ENCODE results near the gene MYRIP.
A peak's percentile ranks its signal among the peaks of the same experiment; 100 is the strongest.

The MYRIP gene

GRCh38 chr3:39804951-39805350 is 4.5 kb upstream of the MYRIP start:
- H2BK12ac ChIP-seq (ENCODE audit: low read length in 2 of 2), result no peak overlapping the region
- no peak overlapping the region for H3K18ac ChIP-seq (ENCODE audit: low read depth in 1 of 2, low read length in 2 of 2)
- H4K91ac ChIP-seq (ENCODE audit: low read length), result no peak overlapping the region
- no peaks in the 10 kb centered on the region for H3K9me3 ChIP-seq (ENCODE audit: control insufficient read depth, low read length)
- H3K27me3 ChIP-seq (ENCODE audit: control insufficient read depth in 1 of 2, insufficient read depth in 1 of 2, low read length in 2 of 2), result peaks cover 28 to 64% of the 10 kb centered on the region in 2 experiments
- H2BK5ac ChIP-seq (ENCODE audit: low read depth, low read length, poor library complexity, severe bottlenecking), result no peak overlapping the region
- H2AFZ ChIP-seq (ENCODE audit: low read depth, low read length), result no peak overlapping the region
- no peak overlapping the region for H2BK15ac ChIP-seq (ENCODE audit: low read depth, poor library complexity, severe bottlenecking)
- H3K4me3 ChIP-seq (ENCODE audit: insufficient read depth in 1 of 2, low read depth in 1 of 2, low read length in 2 of 2), result no peak overlapping the region
- H3K4me2 ChIP-seq (ENCODE audit: low read length, poor library complexity, severe bottlenecking), result no peak overlapping the region
- 82% methylated on average over 3 of the region's 3 CpGs for WGBS
- H2AK5ac ChIP-seq (ENCODE audit: low read length, severe bottlenecking), result no peak overlapping the region
- peaks cover 12% of the 10 kb centered on the region for H3K4me1 ChIP-seq (ENCODE audit: control insufficient read depth, insufficient read depth, low read depth, low read length)
- no peak overlapping the region for H3K14ac ChIP-seq (ENCODE audit: low read length in 2 of 2)
- no peak overlapping the region for H3K27ac ChIP-seq (ENCODE audit: low read length, poor library complexity, severe bottlenecking)
- H3K23ac ChIP-seq (ENCODE audit: low read length in 2 of 2), result no peak overlapping the region
- no peaks in the 10 kb centered on the region for H3K36me3 ChIP-seq (ENCODE audit: control insufficient read depth in 1 of 2, insufficient read depth in 2 of 2, low read depth in 1 of 2, low read length in 2 of 2)
- H4K8ac ChIP-seq (ENCODE audit: low read length), result no peak overlapping the region
- H3K4ac ChIP-seq (ENCODE audit: low read depth in 1 of 2, low read length in 2 of 2), result no peak overlapping the region
- DNase-seq, result no peak
- H2BK120ac ChIP-seq (ENCODE audit: low read depth, low read length), result no peak overlapping the region
- no peaks in the 10 kb centered on the region for H3K79me1 ChIP-seq (replicated peaks; ENCODE audit: low read length, poor library complexity, severe bottlenecking)
- no peak overlapping the region for H3K9ac ChIP-seq (ENCODE audit: low read length)

DNA sequence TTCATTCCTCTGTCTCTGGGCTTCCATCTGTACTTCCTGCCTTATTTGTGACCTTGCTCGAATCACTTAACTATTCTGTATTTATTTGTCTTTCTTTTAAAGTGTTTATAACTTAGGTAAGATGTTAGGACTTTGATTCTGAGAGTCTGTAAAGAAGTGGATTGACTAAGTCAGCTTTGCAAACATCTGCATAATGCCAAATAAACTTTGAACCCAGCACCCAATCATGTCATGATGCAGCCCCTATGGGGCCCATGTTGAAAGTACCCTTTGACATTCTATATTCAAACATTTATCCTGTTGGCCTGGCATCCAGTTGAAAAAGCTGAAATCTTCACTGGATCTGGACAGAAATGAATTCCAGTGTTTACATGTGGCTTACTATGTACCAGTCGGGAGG is 3.8 kb upstream of the MYRIP start:
- Histone ChIP-seq H3K79me1 (replicated peaks; ENCODE audit: low read length, poor library complexity, severe bottlenecking) (no peaks in the 10 kb centered on the region), H4K91ac (ENCODE audit: low read length) (no peak overlapping the region), H3K9ac (ENCODE audit: low read length) (no peak overlapping the region), H2BK120ac (ENCODE audit: low read depth, low read length) (no peak overlapping the region), H3K4me1 (ENCODE audit: control insufficient read depth, insufficient read depth, low read depth, low read length) (peaks cover 16% of the 10 kb centered on the region), H2BK5ac (ENCODE audit: low read depth, low read length, poor library complexity, severe bottlenecking) (no peak overlapping the region), H3K36me3 (ENCODE audit: control insufficient read depth in 1 of 2, insufficient read depth in 2 of 2, low read depth in 1 of 2, low read length in 2 of 2) (no peaks in the 10 kb centered on the region), H3K23ac (ENCODE audit: low read length in 2 of 2) (no peak overlapping the region), H3K4me2 (ENCODE audit: low read length, poor library complexity, severe bottlenecking) (no peak overlapping the region), H2BK15ac (ENCODE audit: low read depth, poor library complexity, severe bottlenecking) (no peak overlapping the region), H3K27me3 (ENCODE audit: control insufficient read depth in 1 of 2, insufficient read depth in 1 of 2, low read length in 2 of 2) (peaks cover 35 to 64% of the 10 kb centered on the region in 2 experiments), H3K18ac (ENCODE audit: low read depth in 1 of 2, low read length in 2 of 2) (no peak overlapping the region), H4K8ac (ENCODE audit: low read length) (no peak overlapping the region), H3K4ac (ENCODE audit: low read depth in 1 of 2, low read length in 2 of 2) (no peak overlapping the region), H3K27ac (ENCODE audit: low read length, poor library complexity, severe bottlenecking) (no peak overlapping the region), H2AFZ (ENCODE audit: low read depth, low read length) (no peak overlapping the region), H3K4me3 (ENCODE audit: insufficient read depth in 1 of 2, low read depth in 1 of 2, low read length in 2 of 2) (no peak overlapping the region), H2AK5ac (ENCODE audit: low read length, severe bottlenecking) (no peak overlapping the region), H3K14ac (ENCODE audit: low read length in 2 of 2) (no peak overlapping the region), H3K9me3 (ENCODE audit: control insufficient read depth, low read length) (no peaks in the 10 kb centered on the region), H2BK12ac (ENCODE audit: low read length in 2 of 2) (no peak overlapping the region)
- no peak for DNase-seq
- WGBS, result no CpG with 5 or more reads among the region's 2 CpGs

GRCh38 chr3:39806820-39807219 is 2.6 kb upstream of the MYRIP start:
- H3K36me3 ChIP-seq (ENCODE audit: control insufficient read depth in 1 of 2, insufficient read depth in 2 of 2, low read depth in 1 of 2, low read length in 2 of 2), result no peaks in the 10 kb centered on the region
- no peak overlapping the region for H3K14ac ChIP-seq (ENCODE audit: low read length in 2 of 2)
- H2BK12ac ChIP-seq (ENCODE audit: low read length in 2 of 2), result no peak overlapping the region
- H2BK15ac ChIP-seq (ENCODE audit: low read depth, poor library complexity, severe bottlenecking), result no peak overlapping the region
- no peak overlapping the region for H3K27ac ChIP-seq (ENCODE audit: low read length, poor library complexity, severe bottlenecking)
- H2AK5ac ChIP-seq (ENCODE audit: low read length, severe bottlenecking), result no peak overlapping the region
- peaks cover 16% of the 10 kb centered on the region for H3K4me1 ChIP-seq (ENCODE audit: control insufficient read depth, insufficient read depth, low read depth, low read length)
- no peak overlapping the region for H2BK120ac ChIP-seq (ENCODE audit: low read depth, low read length)
- no peak for DNase-seq
- H3K27me3 ChIP-seq (ENCODE audit: control insufficient read depth in 1 of 2, insufficient read depth in 1 of 2, low read length in 2 of 2), result peaks cover 41 to 70% of the 10 kb centered on the region in 2 experiments
- no peak overlapping the region for H2AFZ ChIP-seq (ENCODE audit: low read depth, low read length)
- no peak overlapping the region for H3K9ac ChIP-seq (ENCODE audit: low read length)
- H3K4me3 ChIP-seq (ENCODE audit: insufficient read depth in 1 of 2, low read depth in 1 of 2, low read length in 2 of 2), result no peak overlapping the region
- no peak overlapping the region for H4K91ac ChIP-seq (ENCODE audit: low read length)
- H3K9me3 ChIP-seq (ENCODE audit: control insufficient read depth, low read length), result no peaks in the 10 kb centered on the region
- no peaks in the 10 kb centered on the region for H3K79me1 ChIP-seq (replicated peaks; ENCODE audit: low read length, poor library complexity, severe bottlenecking)
- no peak overlapping the region for H3K4ac ChIP-seq (ENCODE audit: low read depth in 1 of 2, low read length in 2 of 2)
- H3K18ac ChIP-seq (ENCODE audit: low read depth in 1 of 2, low read length in 2 of 2), result no peak overlapping the region
- no peak overlapping the region for H3K23ac ChIP-seq (ENCODE audit: low read length in 2 of 2)
- no peak overlapping the region for H2BK5ac ChIP-seq (ENCODE audit: low read depth, low read length, poor library complexity, severe bottlenecking)
- H4K8ac ChIP-seq (ENCODE audit: low read length), result no peak overlapping the region
- H3K4me2 ChIP-seq (ENCODE audit: low read length, poor library complexity, severe bottlenecking), result no peak overlapping the region
- WGBS, result 90% methylated on average over 1 of the region's 1 CpG

GRCh38 chr3:39808467-39809180 is 785 bp upstream of the MYRIP start:
- Histone ChIP-seq H3K18ac (ENCODE audit: low read depth in 1 of 2, low read length in 2 of 2) (no peak overlapping the region), H3K4ac (ENCODE audit: low read depth in 1 of 2, low read length in 2 of 2) (no peak overlapping the region), H2BK12ac (ENCODE audit: low read length in 2 of 2) (no peak overlapping the region), H3K4me2 (ENCODE audit: low read length, poor library complexity, severe bottlenecking) (peak overlapping the region; percentile 97), H2AFZ (ENCODE audit: low read depth, low read length) (no peak overlapping the region), H2BK5ac (ENCODE audit: low read depth, low read length, poor library complexity, severe bottlenecking) (no peak overlapping the region), H3K79me1 (replicated peaks; ENCODE audit: low read length, poor library complexity, severe bottlenecking) (no peaks in the 10 kb centered on the region), H3K4me3 (ENCODE audit: insufficient read depth in 1 of 2, low read depth in 1 of 2, low read length in 2 of 2) (peak overlapping the region; percentile 57 to 66), H4K91ac (ENCODE audit: low read length) (no peak overlapping the region), H3K36me3 (ENCODE audit: control insufficient read depth in 1 of 2, insufficient read depth in 2 of 2, low read depth in 1 of 2, low read length in 2 of 2) (no peaks in the 10 kb centered on the region), H3K27me3 (ENCODE audit: control insufficient read depth in 1 of 2, insufficient read depth in 1 of 2, low read length in 2 of 2) (peaks cover 47 to 77% of the 10 kb centered on the region in 2 experiments), H2BK15ac (ENCODE audit: low read depth, poor library complexity, severe bottlenecking) (no peak overlapping the region), H3K27ac (ENCODE audit: low read length, poor library complexity, severe bottlenecking) (no peak overlapping the region), H3K23ac (ENCODE audit: low read length in 2 of 2) (no peak overlapping the region), H2AK5ac (ENCODE audit: low read length, severe bottlenecking) (no peak overlapping the region), H3K4me1 (ENCODE audit: control insufficient read depth, insufficient read depth, low read depth, low read length) (peaks cover 16% of the 10 kb centered on the region), H4K8ac (ENCODE audit: low read length) (no peak overlapping the region), H3K9ac (ENCODE audit: low read length) (no peak overlapping the region), H3K9me3 (ENCODE audit: control insufficient read depth, low read length) (no peaks in the 10 kb centered on the region), H2BK120ac (ENCODE audit: low read depth, low read length) (no peak overlapping the region), H3K14ac (ENCODE audit: low read length in 2 of 2) (no peak overlapping the region)
- 2% methylated on average over 25 of the region's 26 CpGs for whole genome bisulfite sequencing
- DNase-seq, result peak; percentile 3
